Endothelial cell of umbilical vein (primary cell): ENCODE results near the gene CTDSPL. TPM values are rescaled to one million over a fixed set of nuclear protein-coding genes. Genes with fewer than 3 reads are reported as not detected.

ENCODE experiments used
- BruUV-seq: library from RNA; stranded (reverse); fragments of 400-500 nt; replicated peaks from 2 replicates; lab custom pipeline; 2021; lab: Mats Ljungman, UMichigan
- CTCF ChIA-PET: fragments of 300-600, 350-600 bp; sonication (Branson Sonifier 250); formaldehyde crosslinking; loops from one replicate; lab custom pipeline; 2021; ENCODE audit warnings: antibody characterized with exemption, inconsistent platforms; lab: Charles Lee
- POLR2A ChIA-PET: fragments of 300-600, 350-600 bp; sonication (Branson Sonifier 250); formaldehyde crosslinking; loops from one replicate; lab custom pipeline; 2021; ENCODE audit warnings: antibody characterized with exemption, inconsistent platforms; lab: Charles Lee
- DNase-seq: peaks from one replicate; pipeline ENCODE4 v3.0.0-alpha.2; 2011; ENCODE audit warnings: low read depth, low spot score
- FAIRE-seq: peaks from 2 replicates; lab custom pipeline; 2011; peaks lifted over from hg19 to GRCh38; lab: Jason Lieb, UNC
- H2AFZ ChIP-seq: 2 replicates; pipeline ENCODE4 v1.6.0; 2012; ENCODE audit warnings: low read depth, low read length, control low read depth, inconsistent platforms
- H3K27ac ChIP-seq: 2 replicates; pipeline ENCODE4 v1.5.1; 2011; ENCODE audit warnings: low read depth, mild to moderate bottlenecking, control low read depth, low read length, moderate library complexity; ENCODE audit not compliant: insufficient read depth
- H3K27me3 ChIP-seq, 2 experiments: 2 replicates each; pipeline versions ENCODE4 v1.6.0 to v1.6.1; 2011; ENCODE audit warnings: low read length in 2 of 2, mixed read lengths in 1 of 2; ENCODE audit not compliant: control insufficient read depth in 2 of 2, insufficient read depth in 2 of 2
- H3K36me3 ChIP-seq, 2 experiments: 2 replicates in 1 of 2; 3 replicates in 1 of 2; pipeline ENCODE4 v1.5.1; 2011; ENCODE audit warnings: low read length in 2 of 2, mild to moderate bottlenecking in 1 of 2, moderate library complexity in 1 of 2; ENCODE audit not compliant: control insufficient read depth in 2 of 2, insufficient read depth in 2 of 2; ENCODE audit errors: extremely low read depth in 1 of 2
- H3K4me1 ChIP-seq: 3 replicates; pipeline ENCODE4 v1.5.1; 2011; ENCODE audit warnings: mild to moderate bottlenecking, low read length; ENCODE audit not compliant: control insufficient read depth, insufficient read depth; ENCODE audit errors: extremely low read depth
- H3K4me2 ChIP-seq: 2 replicates; pipeline ENCODE4 v1.6.1; 2011; ENCODE audit warnings: low read length, control low read depth, mixed read lengths; ENCODE audit not compliant: insufficient read depth
- H3K4me3 ChIP-seq, 3 experiments: fragments of 200-600 bp in 1 of 3; sonication (generic), shearing (Covaris generic) in 1 of 3; replicated peaks in 1 of 3; 2 replicates each; pipeline ENCODE4 v1.5.1; 2011 to 2016; ENCODE audit warnings: control low read depth in 3 of 3, low read length in 3 of 3, mild to moderate bottlenecking in 2 of 3, inconsistent platforms in 1 of 3, low read depth in 1 of 3, moderate library complexity in 1 of 3; ENCODE audit not compliant: insufficient read depth in 1 of 3
- H3K79me2 ChIP-seq: 2 replicates; pipeline ENCODE4 v1.6.0; 2012; ENCODE audit warnings: low read length, inconsistent platforms; ENCODE audit not compliant: control insufficient read depth, insufficient read depth
- H3K9ac ChIP-seq: replicated peaks from 2 replicates; pipeline ENCODE3; 2011; ENCODE audit warnings: low read length, control low read depth; ENCODE audit not compliant: insufficient read depth; ENCODE audit errors: extremely low read depth
- H3K9me1 ChIP-seq: replicated peaks from 3 replicates; pipeline ENCODE4 v1.6.0; 2011; ENCODE audit warnings: mild to moderate bottlenecking, low read length; ENCODE audit not compliant: control insufficient read depth, insufficient read depth; ENCODE audit errors: extremely low read depth
- H3K9me3 ChIP-seq: replicated peaks from 2 replicates; pipeline ENCODE4 v1.5.1; 2012; ENCODE audit warnings: low read length, inconsistent platforms; ENCODE audit not compliant: control insufficient read depth, insufficient read depth
- H4K20me1 ChIP-seq: replicated peaks from 2 replicates; pipeline ENCODE3; 2011; ENCODE audit warnings: mild to moderate bottlenecking, low read length; ENCODE audit not compliant: control insufficient read depth, insufficient read depth; ENCODE audit errors: extremely low read depth
- CTCF ChIP-seq, 2 donors: IDR thresholded peaks; 1 replicate in 1 of 2; 2 replicates in 1 of 2; pipeline ENCODE4 v1.5.1; 2011; ENCODE audit warnings: low read length in 2 of 2, mild to moderate bottlenecking in 2 of 2, moderate library complexity in 2 of 2, control low read depth in 1 of 2, inconsistent platforms in 1 of 2, low read depth in 1 of 2; ENCODE audit not compliant: insufficient read depth in 1 of 2; ENCODE audit errors: extremely low read depth in 1 of 2
- EZH2 ChIP-seq: IDR thresholded peaks from 2 replicates; pipeline ENCODE4 v1.6.1; 2012; ENCODE audit warnings: borderline replicate concordance, low read depth, mild to moderate bottlenecking, moderate library complexity, low read length, inconsistent platforms; ENCODE audit not compliant: severe bottlenecking
- FOS ChIP-seq: IDR thresholded peaks from 2 replicates; pipeline ENCODE4 v1.6.1; 2011; ENCODE audit warnings: mild to moderate bottlenecking, low read length, moderate library complexity, borderline replicate concordance; ENCODE audit not compliant: insufficient read depth
- GATA2 ChIP-seq: IDR thresholded peaks from 2 replicates; pipeline ENCODE4 v1.7.0; 2011; ENCODE audit warnings: low read depth, mild to moderate bottlenecking, moderate library complexity, mixed read lengths, low read length; ENCODE audit not compliant: insufficient read length, insufficient read depth
- JUN ChIP-seq: IDR thresholded peaks from 2 replicates; pipeline ENCODE4 v1.6.1; 2011; ENCODE audit warnings: borderline replicate concordance, low read depth; ENCODE audit not compliant: insufficient read length, insufficient read depth
- MAX ChIP-seq: IDR thresholded peaks from 2 replicates; pipeline ENCODE4 v1.6.1; 2011; ENCODE audit not compliant: insufficient read depth, insufficient read length
- MYC ChIP-seq: IDR thresholded peaks from one replicate; pipeline ENCODE4 v1.6.1; 2011; ENCODE audit warnings: mild to moderate bottlenecking, low read depth, low read length
- POLR2A ChIP-seq: IDR thresholded peaks from 2 replicates; pipeline ENCODE4 v1.6.1; 2012; ENCODE audit warnings: low read depth, mild to moderate bottlenecking, control low read depth, low read length
- POLR2AphosphoS5 ChIP-seq: IDR thresholded peaks from 2 replicates; pipeline ENCODE4 v1.6.1; 2012; ENCODE audit warnings: low read depth, mild to moderate bottlenecking, control low read depth, low read length, moderate library complexity; ENCODE audit not compliant: insufficient read depth
- dilution Hi-C: fragments of 300-500 bp; cut with MboI; formaldehyde crosslinking; loops from one replicate; pipeline ENCODE4 v1.15.0; 2019; ENCODE audit warnings: low sequenced_read_pairs; ENCODE audit not compliant: extremely low pct_ligation_motif_present
- intact Hi-C: fragments of 100-400 bp; cut with micrococcal nuclease; formaldehyde crosslinking; loops from one replicate; pipeline ENCODE4 v1.10.0; 2022
- polyA plus RNA-seq, 4 experiments: library from polyadenylated mRNA; depleted of rRNA in 3 of 4; stranded (reverse) in 3 of 4; unstranded in 1 of 4; fragments of >200 nt; gene quantifications; 2 replicates each; pipeline versions ENCODE4 v1.2.1 to v1.2.3, GENCODE V29; 2011 to 2012; ENCODE audit warnings: missing spikeins in 1 of 4
- total RNA-seq: library from RNA; stranded (reverse); gene quantifications from 2 replicates; pipeline ENCODE4 v1.2.3, GENCODE V29; 2021

Gene CTDSPL
- total and polyA plus RNA-seq, 2 donors (not counting 3 experiments of a cell fraction or from before 2014, with no cell fraction given), result 30.1 to 43.2 TPM

- FAIRE-seq, result no peak
- Histone ChIP-seq H3K27ac (no peak overlapping the region), H3K4me1 (peaks cover 29% of the 10 kb centered on the region), H3K36me3 (no peaks in the 10 kb centered on the region), H2AFZ (no peak overlapping the region), H3K4me2 (no peak overlapping the region), H3K4me3 (no peak overlapping the region), H3K9ac (no peak overlapping the region), H4K20me1 (no peaks in the 10 kb centered on the region), H3K27me3 (no peaks in the 10 kb centered on the region), H3K9me1 (no peaks in the 10 kb centered on the region), H3K79me2 (no peaks in the 10 kb centered on the region), H3K9me3 (no peaks in the 10 kb centered on the region)
- no peak for TF ChIP-seq CTCF (IDR thresholded peaks at IDR 0.05; ENCODE audit: extremely low read depth in 1 of 2, insufficient read depth in 1 of 2, low read depth in 1 of 2, low read length in 2 of 2)
- TF ChIP-seq MAX, result no peak
- dilution Hi-C loops (no loop called here), intact Hi-C loops (no loop called here)
- POLR2A ChIA-PET, result no interaction called here
- no peak for DNase-seq
- no TSS peak for BruUV-seq
- CTCF ChIA-PET, result interaction anchor here (0.6 to 1.3 kb wide), 2 partner anchors 39 to 59 kb away, joined by 3 to 4 read pairs; no protein-coding TSS in a partner anchor
These were observed 35.1 kb downstream of the CTDSPL start for GRCh38 chr3:37896827-37897226.

- intact Hi-C loops, result no loop called here
- H3K27ac ChIP-seq, result no peak overlapping the region
- DNase-seq (no peak), FAIRE-seq (no peak)
- H3K79me2 ChIP-seq, result no peaks in the 10 kb centered on the region
- H3K4me2 ChIP-seq, result no peak overlapping the region
- TF ChIP-seq GATA2 (no peak), FOS (no peak), MYC (no peak), JUN (no peak), CTCF (IDR thresholded peaks at IDR 0.05; ENCODE audit: extremely low read depth in 1 of 2, insufficient read depth in 1 of 2, low read depth in 1 of 2, low read length in 2 of 2) (no peak), MAX (no peak), POLR2A (no peak), EZH2 (no peak), POLR2AphosphoS5 (no peak)
- ChIA-PET POLR2A (no interaction called here), CTCF (interaction anchor here (1.3 kb wide), 2 partner anchors 13 to 58 kb away, joined by 3 to 4 read pairs; no protein-coding TSS in a partner anchor)
- H4K20me1 ChIP-seq, result no peaks in the 10 kb centered on the region
- no peaks in the 10 kb centered on the region for H3K27me3 ChIP-seq
- H3K9ac ChIP-seq, result no peak overlapping the region
- H3K9me3 ChIP-seq, result no peaks in the 10 kb centered on the region
- BruUV-seq, result no TSS peak
- H2AFZ ChIP-seq, result no peak overlapping the region
- no peaks in the 10 kb centered on the region for H3K9me1 ChIP-seq
- H3K36me3 ChIP-seq, result no peaks in the 10 kb centered on the region
- dilution Hi-C loops, result no loop called here
- no peak overlapping the region for H3K4me3 ChIP-seq
- H3K4me1 ChIP-seq, result peaks cover 25% of the 10 kb centered on the region
These were observed 36.1 kb downstream of the CTDSPL start for GRCh38 chr3:37897763-37898162.
